ENCODE data around the gene TRAPPC10.

DNA sequence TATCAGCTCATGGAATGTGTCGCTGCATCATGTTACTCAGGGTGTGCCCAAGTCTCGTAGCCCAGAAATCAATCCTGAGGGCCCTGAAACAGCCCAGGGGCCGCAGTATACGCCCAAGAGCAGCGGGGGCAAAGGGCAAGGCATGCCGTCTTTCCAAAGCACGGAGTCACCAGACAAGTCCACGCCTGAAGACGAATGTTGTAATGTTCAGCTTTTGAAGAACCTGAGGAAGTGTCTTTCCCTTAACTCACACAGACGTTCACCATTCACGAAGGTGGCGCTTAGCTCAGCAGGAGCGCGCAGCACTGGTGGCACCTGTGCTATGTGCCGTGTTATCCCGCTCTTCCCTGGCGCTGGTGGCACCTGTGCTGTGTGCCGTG, 76.3 kb downstream of the TRAPPC10 start:
- TF ChIP-seq, protein P1, sequence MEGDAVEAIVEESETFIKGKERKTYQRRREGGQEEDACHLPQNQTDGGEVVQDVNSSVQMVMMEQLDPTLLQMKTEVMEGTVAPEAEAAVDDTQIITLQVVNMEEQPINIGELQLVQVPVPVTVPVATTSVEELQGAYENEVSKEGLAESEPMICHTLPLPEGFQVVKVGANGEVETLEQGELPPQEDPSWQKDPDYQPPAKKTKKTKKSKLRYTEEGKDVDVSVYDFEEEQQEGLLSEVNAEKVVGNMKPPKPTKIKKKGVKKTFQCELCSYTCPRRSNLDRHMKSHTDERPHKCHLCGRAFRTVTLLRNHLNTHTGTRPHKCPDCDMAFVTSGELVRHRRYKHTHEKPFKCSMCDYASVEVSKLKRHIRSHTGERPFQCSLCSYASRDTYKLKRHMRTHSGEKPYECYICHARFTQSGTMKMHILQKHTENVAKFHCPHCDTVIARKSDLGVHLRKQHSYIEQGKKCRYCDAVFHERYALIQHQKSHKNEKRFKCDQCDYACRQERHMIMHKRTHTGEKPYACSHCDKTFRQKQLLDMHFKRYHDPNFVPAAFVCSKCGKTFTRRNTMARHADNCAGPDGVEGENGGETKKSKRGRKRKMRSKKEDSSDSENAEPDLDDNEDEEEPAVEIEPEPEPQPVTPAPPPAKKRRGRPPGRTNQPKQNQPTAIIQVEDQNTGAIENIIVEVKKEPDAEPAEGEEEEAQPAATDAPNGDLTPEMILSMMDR (IDR thresholded peaks at IDR 0.05; ENCODE audit: low read depth, low read length, poor library complexity, severe bottlenecking): no peak
- TF ChIP-seq EZH2phosphoT487 (IDR thresholded peaks at IDR 0.05; ENCODE audit: borderline replicate concordance, low read length): no peak
